ENCODE data around the gene SLC4A9. TPM values are rescaled to one million over a fixed set of nuclear protein-coding genes. Genes with fewer than 3 reads are reported as not detected.
"Not testable (repeated sequence)": the region's sequence is repeated elsewhere in the genome, so short reads cannot be mapped to it uniquely, and the experiment has no call there.

SLC4A9 gene
- total RNA-seq, 4 donors from 2014 or later, result 0.12 TPM; not detected in 3

DNA sequence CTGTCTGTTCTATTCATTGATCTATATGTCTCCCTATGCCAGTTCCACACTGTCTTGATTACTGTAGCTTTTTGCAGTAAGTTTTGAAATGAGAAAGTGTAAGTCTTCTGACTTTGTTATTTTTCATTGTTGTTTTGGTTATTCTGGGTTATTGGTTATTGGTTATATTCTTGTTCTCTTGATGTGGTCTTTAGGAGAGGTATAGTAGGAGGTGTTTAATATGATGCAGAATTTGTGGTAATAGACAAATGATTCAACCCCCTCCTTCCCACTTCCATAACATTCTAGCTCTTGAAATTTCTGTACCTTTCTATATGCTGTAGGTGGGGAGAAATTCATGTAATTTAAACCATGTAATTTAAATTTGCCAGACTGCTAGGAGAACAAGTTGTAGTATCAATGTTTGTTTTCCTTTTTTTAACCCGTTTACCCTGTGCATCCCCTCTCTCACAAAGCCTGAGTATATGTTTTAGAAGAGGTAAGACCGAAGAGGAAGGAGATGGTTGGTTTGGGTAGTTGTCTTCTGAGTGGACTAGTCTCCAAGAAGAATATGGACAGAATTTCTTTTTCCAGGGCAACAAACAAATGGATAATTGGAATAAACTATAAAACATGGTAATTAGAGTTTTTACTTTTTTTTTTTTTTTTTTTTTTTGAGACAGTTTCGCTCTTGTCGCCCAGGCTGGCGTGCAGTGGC lies 60.8 kb downstream of the SLC4A9 start:
- TF ChIP-seq, protein P1, sequence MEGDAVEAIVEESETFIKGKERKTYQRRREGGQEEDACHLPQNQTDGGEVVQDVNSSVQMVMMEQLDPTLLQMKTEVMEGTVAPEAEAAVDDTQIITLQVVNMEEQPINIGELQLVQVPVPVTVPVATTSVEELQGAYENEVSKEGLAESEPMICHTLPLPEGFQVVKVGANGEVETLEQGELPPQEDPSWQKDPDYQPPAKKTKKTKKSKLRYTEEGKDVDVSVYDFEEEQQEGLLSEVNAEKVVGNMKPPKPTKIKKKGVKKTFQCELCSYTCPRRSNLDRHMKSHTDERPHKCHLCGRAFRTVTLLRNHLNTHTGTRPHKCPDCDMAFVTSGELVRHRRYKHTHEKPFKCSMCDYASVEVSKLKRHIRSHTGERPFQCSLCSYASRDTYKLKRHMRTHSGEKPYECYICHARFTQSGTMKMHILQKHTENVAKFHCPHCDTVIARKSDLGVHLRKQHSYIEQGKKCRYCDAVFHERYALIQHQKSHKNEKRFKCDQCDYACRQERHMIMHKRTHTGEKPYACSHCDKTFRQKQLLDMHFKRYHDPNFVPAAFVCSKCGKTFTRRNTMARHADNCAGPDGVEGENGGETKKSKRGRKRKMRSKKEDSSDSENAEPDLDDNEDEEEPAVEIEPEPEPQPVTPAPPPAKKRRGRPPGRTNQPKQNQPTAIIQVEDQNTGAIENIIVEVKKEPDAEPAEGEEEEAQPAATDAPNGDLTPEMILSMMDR (IDR thresholded peaks at IDR 0.05), result no peak
- no peak for TF ChIP-seq POLR2A (IDR thresholded peaks at IDR 0.05)
- intact Hi-C loops (cut with DNase I; ENCODE audit: low total_unique reads), result no loop called here
- Histone ChIP-seq H3K9me3 (no peaks in the 10 kb centered on the region), H3K27me3 (no peaks in the 10 kb centered on the region), H3K27ac (no peak overlapping the region), H3K4me3 (no peak overlapping the region), H3K36me3 (no peaks in the 10 kb centered on the region), H3K4me1 (peaks cover 1 to 9% of the 10 kb centered on the region in 2 donors)
- no peak for DNase-seq

DNA sequence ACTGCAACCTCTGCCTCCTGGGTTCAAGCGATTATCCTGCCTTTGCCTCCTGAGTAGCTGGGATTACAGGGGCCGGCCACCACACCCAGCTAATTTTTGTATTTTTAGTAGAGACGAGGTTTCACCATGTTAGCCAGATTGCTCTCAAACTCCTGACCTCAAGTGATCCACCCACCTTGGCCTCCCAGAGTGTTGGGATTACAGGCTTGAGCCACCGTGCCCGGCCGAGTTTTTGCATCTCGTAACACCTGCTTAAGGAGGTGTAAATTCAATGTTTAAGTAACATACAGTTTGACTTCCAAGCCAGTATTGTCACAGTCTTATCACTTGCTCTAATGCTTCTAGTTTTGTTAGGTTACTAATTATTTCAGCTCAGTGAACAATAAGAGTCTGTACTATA lies 61.4 kb downstream of the SLC4A9 start:
- DNase-seq; H3K27ac ChIP-seq; H3K36me3 ChIP-seq; H3K4me1 ChIP-seq; H3K27me3 ChIP-seq; H3K9me3 ChIP-seq; H3K4me3 ChIP-seq; intact Hi-C loops (cut with DNase I; ENCODE audit: low total_unique reads): not testable (repeated sequence)

DNA sequence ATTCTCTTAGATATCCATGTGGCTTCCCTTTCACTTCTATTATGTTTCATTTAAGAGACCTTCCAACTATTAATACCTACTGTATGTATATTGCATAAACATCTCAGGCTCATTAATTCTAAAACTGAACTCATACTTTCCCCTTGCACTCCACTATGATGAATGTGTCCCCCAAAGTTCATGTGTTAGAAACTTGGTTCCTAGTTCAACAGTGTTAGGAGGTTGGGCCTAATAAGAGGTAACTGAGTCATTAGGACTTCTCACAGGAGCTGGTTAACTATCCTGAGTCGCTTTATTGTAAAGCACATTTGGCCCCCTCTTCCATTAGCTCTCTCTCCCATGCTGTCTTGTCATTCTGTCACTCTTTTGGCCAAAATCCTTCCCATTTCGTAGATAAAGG lies 63.6 kb downstream of the SLC4A9 start:
- intact Hi-C loops (cut with DNase I; ENCODE audit: low total_unique reads), result no loop called here
- no peaks in the 10 kb centered on the region for H3K36me3 ChIP-seq

DNA sequence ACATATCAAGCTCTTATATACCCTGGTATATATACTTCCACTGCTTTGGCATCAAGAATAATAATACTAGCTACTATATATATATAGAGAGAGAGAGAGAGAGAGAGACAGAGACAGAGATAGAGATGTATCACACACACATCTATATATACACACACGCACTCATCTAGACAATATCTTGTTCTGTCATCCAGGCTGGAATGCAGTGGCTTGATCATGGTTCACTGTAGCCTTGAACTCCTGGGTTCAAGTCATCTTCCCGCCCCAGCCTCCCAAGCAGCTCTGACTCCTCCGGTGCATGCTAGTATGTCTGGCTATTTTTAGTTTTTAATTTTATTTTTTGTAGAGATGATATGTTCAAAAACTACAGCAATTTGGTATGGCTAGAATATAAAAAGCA lies 64.1 kb downstream of the SLC4A9 start:
- Histone ChIP-seq H3K27ac (no peak overlapping the region), H3K4me3 (no peak overlapping the region), H3K27me3 (no peaks in the 10 kb centered on the region), H3K9me3 (no peaks in the 10 kb centered on the region), H3K4me1 (peaks cover 4 to 9% of the 10 kb centered on the region in 2 donors), H3K36me3 (no peaks in the 10 kb centered on the region)
- DNase-seq, result no peak
- intact Hi-C loops (cut with DNase I; ENCODE audit: low total_unique reads), result no loop called here
- no peak for TF ChIP-seq POLR2A (IDR thresholded peaks at IDR 0.05)
- TF ChIP-seq, protein P1 (IDR thresholded peaks at IDR 0.05), result no peak

More for the DNA sequence above, 63.6 kb downstream of the SLC4A9 start:
- Histone ChIP-seq H3K4me1 (peaks cover 4 to 9% of the 10 kb centered on the region in 2 donors), H3K27me3 (no peaks in the 10 kb centered on the region), H3K27ac (no peak overlapping the region), H3K4me3 (no peak overlapping the region), H3K9me3 (no peaks in the 10 kb centered on the region)
- no peak for TF ChIP-seq POLR2A (IDR thresholded peaks at IDR 0.05)
- TF ChIP-seq, protein P1 (IDR thresholded peaks at IDR 0.05), result no peak
- no peak for DNase-seq

Small RNAs within 50 kb of the gene (small RNA-seq; reads per million reads assigned to genes)
- not detected for gene RNU4-14P

Other genes starting within 250 kb of the SLC4A9 start
- gene PURA, start 246.1 kb upstream of the SLC4A9 start, total RNA-seq, result 10 to 100 TPM; 16.1 to 48.9 (median 22.2) TPM
- gene IGIP, start 234.3 kb upstream of the SLC4A9 start, total RNA-seq, result 10 to 100 TPM; 17.8 to 33.5 (median 31.2) TPM
- 10 to 100 TPM in 3 of 4 donors, 1 to 10 TPM in 1; 4.4 to 76.8 (median 45.3) TPM for gene CYSTM1, start 185.0 kb upstream of the SLC4A9 start, total RNA-seq
- gene PFDN1, start 57.1 kb upstream of the SLC4A9 start, total RNA-seq, result 100 to 1,000 TPM in 1 of 4 donors, 10 to 100 TPM in 3; 42.7 to 102 (median 70.9) TPM
- gene HBEGF, start 13.6 kb upstream of the SLC4A9 start, total RNA-seq, result 10 to 100 TPM in 2 of 4 donors, 1 to 10 TPM in 1, under 1 TPM in 1; 0.77 to 24.4 (median 8.4) TPM
- gene ANKHD1, start 41.6 kb downstream of the SLC4A9 start, total RNA-seq, result 100 to 1,000 TPM; 106 to 200 (median 161) TPM
- gene EIF4EBP3, start 187.5 kb downstream of the SLC4A9 start, total RNA-seq, result 1 to 10 TPM in 1 of 4 donors, not detected in 3; 7.8 TPM
- 10 to 100 TPM in 3 of 4 donors, 1 to 10 TPM in 1; 2.6 to 32.6 (median 22.9) TPM for gene SRA1, start 197.3 kb downstream of the SLC4A9 start, total RNA-seq
- gene APBB3, start 204.4 kb downstream of the SLC4A9 start, total RNA-seq, result 10 to 100 TPM in 3 of 4 donors, 1 to 10 TPM in 1; 6.5 to 54.7 (median 27.4) TPM
- gene SLC35A4, start 204.6 kb downstream of the SLC4A9 start, total RNA-seq, result 10 to 100 TPM in 3 of 4 donors, 1 to 10 TPM in 1; 6.4 to 39.7 (median 21.7) TPM